Fibroblast of peridontal ligament (primary cell): Measurements from ENCODE around the gene FZD10.

Experiments
- DNase-seq: peaks from one replicate; pipeline ENCODE4 v3.0.0-alpha.2; 2010; ENCODE audit errors: extremely low read depth

The FZD10 gene

GRCh38 chr12:130179191-130179590 lies 16.9 kb downstream of the FZD10 start:
- no peak for DNase-seq

- no peak for DNase-seq
Measured at GRCh38 chr12:130179621-130180020, 17.4 kb downstream of the FZD10 start.

GRCh38 chr12:130181211-130181610 lies 18.9 kb downstream of the FZD10 start:
- no peak for DNase-seq

- DNase-seq = no peak
Measured at GRCh38 chr12:130183585-130184370, 21.5 kb downstream of the FZD10 start.

GRCh38 chr12:130184404-130185090 lies 22.3 kb downstream of the FZD10 start:
- DNase-seq = no peak

GRCh38 chr12:130185455-130186391 lies 23.5 kb downstream of the FZD10 start:
- no peak for DNase-seq

GRCh38 chr12:130186651-130187268 lies 24.5 kb downstream of the FZD10 start:
- no peak for DNase-seq

- no peak for DNase-seq
Measured at GRCh38 chr12:130192642-130193345, 30.5 kb downstream of the FZD10 start.

GRCh38 chr12:130194154-130194553 lies 31.9 kb downstream of the FZD10 start:
- DNase-seq = no peak

- DNase-seq = no peak
Measured at GRCh38 chr12:130195369-130195768, 33.1 kb downstream of the FZD10 start.

GRCh38 chr12:130195776-130196175 lies 33.5 kb downstream of the FZD10 start:
- no peak for DNase-seq

GRCh38 chr12:130196827-130197226 lies 34.6 kb downstream of the FZD10 start:
- no peak for DNase-seq

- DNase-seq = no peak
Measured at GRCh38 chr12:130198026-130198662, 35.9 kb downstream of the FZD10 start.

- no peak for DNase-seq
Measured at GRCh38 chr12:130198663-130199060, 36.4 kb downstream of the FZD10 start.

- DNase-seq = no peak
Measured at GRCh38 chr12:130199581-130200390, 37.5 kb downstream of the FZD10 start.

- no peak for DNase-seq
Measured at GRCh38 chr12:130200445-130200844, 38.2 kb downstream of the FZD10 start.

- no peak for DNase-seq
Measured at GRCh38 chr12:130201037-130201436, 38.8 kb downstream of the FZD10 start.

GRCh38 chr12:130202201-130202600 lies 39.9 kb downstream of the FZD10 start:
- DNase-seq = no peak

GRCh38 chr12:130203151-130203550 lies 40.9 kb downstream of the FZD10 start:
- no peak for DNase-seq

GRCh38 chr12:130204541-130204953 lies 42.3 kb downstream of the FZD10 start:
- DNase-seq = no peak
